T-cell (primary cell): Measurements from ENCODE around the gene CITED2. TPM values are rescaled to one million over a fixed set of nuclear protein-coding genes. Genes with fewer than 3 reads are reported as not detected.

ENCODE experiments used
- ATAC-seq, 4 experiments: fragments of 200-7000 bp in 3 of 4; fragments of 150-1000 bp in 1 of 4; cut with Tn5 transposase; replicated peaks in 1 of 4; 1 replicate in 3 of 4; 2 replicates in 1 of 4; pipeline ENCODE4 v1.10.0; 2021; ENCODE audit warnings: moderate library complexity in 3 of 4, mild to moderate bottlenecking in 2 of 4, moderate number of reproducible peaks in 1 of 4
- CTCF ChIA-PET, 2 donors: fragments of 300-600 bp; sonication (Branson Sonifier 250); formaldehyde crosslinking; loops; one replicate each; lab custom pipeline; 2022; ENCODE audit warnings: antibody characterized with exemption in 2 of 2; lab: Charles Lee
- POLR2A ChIA-PET, 2 donors: fragments of 300-600 bp; sonication (Branson Sonifier 250); formaldehyde crosslinking; loops; one replicate each; lab custom pipeline; 2022; ENCODE audit warnings: antibody characterized with exemption in 2 of 2; lab: Charles Lee
- DNase-seq, 35 experiments: peaks; one replicate each; pipeline versions ENCODE4 v3.0.0 to v3.0.0-alpha.2; 2013 to 2023
- H3K27ac ChIP-seq: one replicate; pipeline ENCODE4 v1.5.1; 2013; ENCODE audit warnings: low read length
- H3K27me3 ChIP-seq, 2 experiments: replicated peaks in 1 of 2; 1 replicate in 1 of 2; 2 replicates in 1 of 2; pipeline versions ENCODE4 v1.6.1 to v1.7.0; 2013; ENCODE audit warnings: low read length in 1 of 2, mixed read lengths in 1 of 2; ENCODE audit not compliant: control insufficient read depth in 2 of 2, insufficient read depth in 2 of 2; ENCODE audit errors: extremely low read depth in 1 of 2
- H3K36me3 ChIP-seq, 2 donors: 1 replicate in 1 of 2; 2 replicates in 1 of 2; pipeline versions ENCODE4 v1.6.1 to v1.7.0; 2013; ENCODE audit warnings: low read length in 1 of 2; ENCODE audit not compliant: control insufficient read depth in 2 of 2, insufficient read depth in 1 of 2; ENCODE audit errors: extremely low read depth in 1 of 2
- H3K4me1 ChIP-seq, 2 experiments: 1 replicate in 1 of 2; 2 replicates in 1 of 2; pipeline versions ENCODE4 v1.6.1 to v1.7.0; 2013; ENCODE audit warnings: low read length in 2 of 2, mixed read lengths in 1 of 2; ENCODE audit not compliant: insufficient read depth in 2 of 2, control insufficient read depth in 1 of 2; ENCODE audit errors: extremely low read depth in 1 of 2
- H3K4me3 ChIP-seq, 2 donors: 1 replicate in 1 of 2; 2 replicates in 1 of 2; pipeline versions ENCODE4 v1.5.1 to v1.7.0; 2013; ENCODE audit warnings: mild to moderate bottlenecking in 2 of 2, low read length in 1 of 2, moderate library complexity in 1 of 2; ENCODE audit not compliant: control insufficient read depth in 1 of 2; ENCODE audit errors: extremely low read depth in 1 of 2
- H3K9me3 ChIP-seq: 2 replicates; pipeline ENCODE4 v1.7.0; 2013
- H3K27ac Mint-ChIP-seq, 2 donors: one replicate each; pipeline ENCODE4 v1.8.0; 2020 to 2021; ENCODE audit warnings: mild to moderate bottlenecking in 2 of 2, mixed read lengths in 2 of 2
- H3K27me3 Mint-ChIP-seq, 2 donors: one replicate each; pipeline ENCODE4 v1.8.0; 2021 to 2022; ENCODE audit warnings: mixed read lengths in 2 of 2
- H3K36me3 Mint-ChIP-seq: one replicate; pipeline ENCODE4 v1.8.0; 2021; ENCODE audit warnings: mixed read lengths
- H3K4me1 Mint-ChIP-seq, 3 donors: one replicate each; pipeline ENCODE4 v1.8.0; 2020 to 2022; ENCODE audit warnings: mixed read lengths in 3 of 3, mild to moderate bottlenecking in 1 of 3
- H3K4me3 Mint-ChIP-seq, 3 donors: one replicate each; pipeline ENCODE4 v1.8.0; 2020 to 2022; ENCODE audit warnings: mild to moderate bottlenecking in 3 of 3, mixed read lengths in 3 of 3, moderate library complexity in 3 of 3
- H3K9me3 Mint-ChIP-seq, 3 donors: one replicate each; pipeline ENCODE4 v1.8.0; 2020 to 2022; ENCODE audit warnings: mixed read lengths in 3 of 3
- WGBS: methylation state at CpG from one replicate; pipeline ENCODE4 v1.1.5; 2013; ENCODE audit warnings: missing lambda C conversion rate; ENCODE audit not compliant: insufficient coverage; 5-methylcytosine and 5-hydroxymethylcytosine counted together
- total RNA-seq, 35 experiments: library from RNA in 6 of 35; stranded (reverse) in 6 of 35; fragments of 120-200 nt in 1 of 35; gene quantifications; one replicate each; pipeline versions ENCODE4 v1.2.1 to v1.2.4 and lab custom pipeline; 2013 to 2026

The CITED2 gene
- total RNA-seq, 5 donors from 2014 or later (not counting 1 experiment from before 2014, with no cell fraction given): 108 to 145 (median 134) TPM

DNA sequence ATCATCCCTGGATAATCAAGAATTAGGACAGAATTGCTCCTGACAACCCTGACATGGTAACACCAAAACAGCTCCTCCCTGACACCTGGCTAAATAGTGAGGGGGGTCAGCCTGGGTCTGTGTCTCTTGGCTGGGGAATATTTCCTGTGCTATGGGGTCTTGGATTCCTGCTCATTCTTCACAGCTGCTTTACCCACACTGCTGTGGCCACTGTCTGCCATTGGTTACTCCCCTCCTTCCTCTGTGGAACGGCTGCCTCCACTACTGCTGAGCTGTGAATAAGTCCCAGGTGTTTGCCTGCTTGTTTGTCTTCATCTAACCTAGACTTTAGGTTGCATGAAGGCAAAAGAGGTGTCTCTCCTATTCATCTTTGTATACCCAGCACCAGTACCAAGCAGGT lies 48.8 kb downstream of the CITED2 start:
- peak in 1 of 35 experiments; percentile 9 for DNase-seq
- Mint-ChIP-seq H3K27me3 (no peaks in the 10 kb centered on the region), H3K9me3 (no peaks in the 10 kb centered on the region), H3K4me1 (peaks cover 33 to 42% (median 41%) of the 10 kb centered on the region in 3 donors), H3K4me3 (peak overlapping the region in 1 of 3 donors; percentile 21), H3K27ac (peak overlapping the region; percentile 75 to 82), H3K36me3 (no peaks in the 10 kb centered on the region)
- CTCF ChIA-PET: interaction anchor here (0.6 to 2.8 kb wide), 5 partner anchors 18 to 150 kb away, joined by 3 to 13 read pairs (median 4); no protein-coding TSS in a partner anchor
- no peak overlapping the region for H3K4me3 ChIP-seq
- no CpG with 5 or more reads among the region's 1 CpG for whole genome bisulfite sequencing
- no peaks in the 10 kb centered on the region for H3K36me3 ChIP-seq
- no peaks in the 10 kb centered on the region for H3K27me3 ChIP-seq
- H3K27ac ChIP-seq: peak overlapping the region; percentile 38
- no peak for ATAC-seq
- POLR2A ChIA-PET: interaction anchor here in 1 of 2 donors (0.5 to 1.2 kb wide), 2 partner anchors 49 to 60 kb away, joined by 3 read pairs; partner anchors contain the start of gene CITED2
- H3K9me3 ChIP-seq: no peaks in the 10 kb centered on the region
- H3K4me1 ChIP-seq: peaks cover 7 to 30% of the 10 kb centered on the region in 2 experiments

DNA sequence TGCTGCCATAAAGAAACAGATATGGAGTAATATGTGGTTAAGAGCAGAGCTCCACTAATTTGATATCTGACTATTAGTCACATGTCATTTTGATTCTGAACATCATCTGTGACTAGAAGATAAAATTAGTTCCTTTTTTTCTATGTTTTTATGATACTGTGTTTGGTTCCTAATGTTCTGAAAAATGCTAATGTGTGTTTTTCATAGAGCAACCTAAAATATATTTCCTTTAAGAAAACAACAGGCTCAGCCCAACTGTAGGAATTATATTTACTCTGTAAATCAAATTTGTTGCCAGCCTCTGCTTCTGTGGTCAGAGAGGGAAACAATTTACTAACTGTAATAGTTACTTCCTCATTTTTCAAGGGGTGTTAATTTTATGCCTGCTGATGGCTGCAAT lies 49.3 kb downstream of the CITED2 start:
- H3K9me3 ChIP-seq: no peaks in the 10 kb centered on the region
- H3K4me3 ChIP-seq: no peak overlapping the region
- H3K27ac ChIP-seq: peak overlapping the region; percentile 38
- CTCF ChIA-PET: interaction anchor here (0.6 to 2.8 kb wide), 8 partner anchors 33 to 981 kb away, joined by 3 to 13 read pairs (median 6); partner anchors contain the start of gene TXLNB (in 1 of the 2)
- H3K36me3 ChIP-seq: no peaks in the 10 kb centered on the region
- DNase-seq (no peak), ATAC-seq (no peak)
- peak overlapping the region in 1 of 2 donors; percentile 82 for H3K27ac Mint-ChIP-seq
- no peaks in the 10 kb centered on the region for H3K27me3 ChIP-seq
- POLR2A ChIA-PET: interaction anchor here in 1 of 2 donors (1.6 kb wide), 1 partner anchor 39 kb away, joined by 3 read pairs; no protein-coding TSS in a partner anchor
- H3K9me3 Mint-ChIP-seq: no peaks in the 10 kb centered on the region
- no peak overlapping the region for H3K4me3 Mint-ChIP-seq
- H3K27me3 Mint-ChIP-seq: no peaks in the 10 kb centered on the region
- H3K4me1 ChIP-seq: peaks cover 7 to 30% of the 10 kb centered on the region in 2 experiments
- peaks cover 33 to 42% (median 41%) of the 10 kb centered on the region in 3 donors for H3K4me1 Mint-ChIP-seq
- H3K36me3 Mint-ChIP-seq: no peaks in the 10 kb centered on the region

DNA sequence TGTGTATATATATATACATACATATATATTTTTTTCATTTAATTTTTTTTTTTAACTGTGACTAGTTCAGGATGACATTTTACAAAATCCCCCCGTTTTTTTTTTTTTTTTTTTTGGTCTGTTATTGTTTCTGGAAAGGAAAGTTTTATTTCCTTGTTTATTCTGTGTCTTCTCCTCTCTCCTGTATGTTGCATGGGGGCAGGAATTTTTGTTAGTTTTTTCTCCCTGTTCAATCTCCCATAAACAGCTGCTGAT lies 50.2 kb downstream of the CITED2 start:
- Mint-ChIP-seq H3K27me3 (no peaks in the 10 kb centered on the region), H3K27ac (peak overlapping the region; percentile 99), H3K4me3 (peak overlapping the region; percentile 83 to 85 (median 84)), H3K36me3 (no peaks in the 10 kb centered on the region), H3K9me3 (no peaks in the 10 kb centered on the region), H3K4me1 (peaks cover 33 to 42% (median 41%) of the 10 kb centered on the region in 3 donors)
- H3K9me3 ChIP-seq: no peaks in the 10 kb centered on the region
- H3K36me3 ChIP-seq: no peaks in the 10 kb centered on the region
- ATAC-seq (no peak), DNase-seq (no peak)
- WGBS: no CpG with 5 or more reads among the region's 1 CpG
- ChIA-PET POLR2A (interaction anchor here (0.6 to 1.6 kb wide), 9 partner anchors 12 to 62 kb away, joined by 3 to 17 read pairs (median 3); partner anchors contain the start of genes CITED2 (in 1 of the 2) and TXLNB (in 1 of the 2)), CTCF (interaction anchor here (0.6 to 2.8 kb wide), 13 partner anchors 9 to 337 kb away, joined by 3 to 13 read pairs (median 5); partner anchors contain the start of gene TXLNB (in 1 of the 2))
- H3K27me3 ChIP-seq: no peaks in the 10 kb centered on the region
- H3K4me3 ChIP-seq: peak overlapping the region in 1 of 2 donors; percentile 56
- H3K4me1 ChIP-seq: peaks cover 7 to 30% of the 10 kb centered on the region in 2 experiments
- H3K27ac ChIP-seq: peak overlapping the region; percentile 98

DNA sequence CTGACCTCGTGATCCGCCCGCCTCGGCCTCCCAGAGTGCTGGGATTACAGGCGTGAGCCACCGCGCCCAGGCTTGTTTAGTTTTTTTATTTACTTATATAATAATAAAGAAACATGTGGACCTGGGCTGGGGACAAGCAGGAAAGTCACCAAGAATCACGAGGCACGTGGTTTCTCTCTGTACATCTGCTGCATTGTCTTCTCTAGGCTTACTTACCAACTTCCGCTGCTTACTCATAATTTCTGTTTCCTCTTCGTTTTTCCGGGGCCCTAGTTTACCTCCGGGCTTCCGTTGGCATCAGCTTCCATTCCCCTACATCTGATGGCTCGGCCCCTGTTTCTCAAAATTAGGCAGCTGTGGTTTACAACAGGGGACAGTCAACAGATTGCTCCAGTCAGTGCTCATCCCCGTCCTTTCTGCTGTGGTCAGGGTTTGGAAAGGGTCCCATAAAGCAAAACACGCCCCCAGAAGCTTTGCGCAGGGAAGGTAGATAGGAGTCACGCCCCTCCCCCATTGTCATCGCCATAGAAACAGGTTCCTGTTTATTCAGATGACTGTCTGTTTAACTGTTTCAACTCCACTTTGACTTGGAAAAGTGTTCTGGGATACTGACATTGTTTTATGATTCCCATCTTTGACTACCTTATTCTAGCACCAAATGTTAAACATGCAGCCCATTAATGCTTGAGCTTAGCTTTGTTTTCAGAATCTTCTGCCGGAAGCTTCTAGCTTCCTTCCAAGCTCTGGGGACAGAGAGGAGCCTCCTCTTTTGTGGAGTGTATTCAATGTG lies 50.7 kb downstream of the CITED2 start:
- ChIA-PET CTCF (interaction anchor here (0.5 to 2.8 kb wide), 15 partner anchors 9 to 337 kb away, joined by 3 to 13 read pairs (median 5); partner anchors contain the start of genes CITED2 (in 1 of the 2) and TXLNB (in 1 of the 2)), POLR2A (interaction anchor here (0.6 to 1.6 kb wide), 10 partner anchors 12 to 552 kb away, joined by 3 to 17 read pairs (median 3); partner anchors contain the start of genes CITED2 (in 1 of the 2) and TXLNB (in 1 of the 2))
- Histone ChIP-seq H3K9me3 (no peaks in the 10 kb centered on the region), H3K27ac (peak overlapping the region; percentile 98), H3K27me3 (no peaks in the 10 kb centered on the region), H3K4me3 (peak overlapping the region; percentile 56 to 78), H3K36me3 (no peaks in the 10 kb centered on the region), H3K4me1 (peaks cover 7 to 30% of the 10 kb centered on the region in 2 experiments)
- DNase-seq: peak; percentile 40 to 87 (median 75)
- Mint-ChIP-seq H3K36me3 (no peaks in the 10 kb centered on the region), H3K27ac (peak overlapping the region; percentile 99), H3K4me3 (peak overlapping the region; percentile 83 to 85 (median 84)), H3K27me3 (no peaks in the 10 kb centered on the region), H3K4me1 (peaks cover 33 to 42% (median 41%) of the 10 kb centered on the region in 3 donors), H3K9me3 (no peaks in the 10 kb centered on the region)
- ATAC-seq: peak; percentile 86 to 91 (median 89)
- 0% methylated on average over 9 of the region's 21 CpGs for WGBS

Other genes with a start within 250 kb of the CITED2 start
- 100 to 1,000 TPM; 125 to 137 (median 131) TPM for gene HECA, start 239.6 kb downstream of the CITED2 start, total RNA-seq
- under 1 TPM; 0.41 to 0.92 (median 0.72) TPM for gene TXLNB, start 82.7 kb downstream of the CITED2 start, total RNA-seq